ENCODE results near the gene LIPC.

Gene LIPC

DNA sequence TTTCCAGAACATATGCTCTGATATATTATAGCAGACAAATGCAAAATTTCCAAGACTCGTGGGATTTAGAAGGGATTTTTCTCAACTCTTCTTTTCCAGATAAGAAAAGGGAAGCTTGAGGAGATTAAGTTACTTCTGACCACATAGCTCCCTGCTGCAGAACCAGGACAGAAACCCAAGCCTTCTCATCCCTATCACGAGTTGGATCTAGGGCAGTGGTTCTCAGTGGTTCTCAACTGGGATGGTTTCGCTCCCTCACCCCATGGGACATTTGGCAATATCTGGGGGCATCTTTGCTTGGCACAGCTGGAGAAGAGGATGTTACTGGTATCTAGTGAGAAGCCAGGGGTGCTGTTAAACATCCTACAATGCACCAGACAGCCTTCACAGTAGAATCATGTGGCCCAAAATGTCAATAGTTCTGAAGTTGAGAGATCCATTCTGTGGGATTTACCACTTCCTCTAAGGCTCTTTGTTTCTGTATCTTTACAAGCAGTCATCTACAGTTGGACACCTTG is 64.2 kb downstream of the LIPC start:
- no peak for DNase-seq (ENCODE audit: low read depth)

GRCh38 chr15:58497046-58497785 is 65.4 kb downstream of the LIPC start:
- DNase-seq (ENCODE audit: low read depth) = no peak

DNA sequence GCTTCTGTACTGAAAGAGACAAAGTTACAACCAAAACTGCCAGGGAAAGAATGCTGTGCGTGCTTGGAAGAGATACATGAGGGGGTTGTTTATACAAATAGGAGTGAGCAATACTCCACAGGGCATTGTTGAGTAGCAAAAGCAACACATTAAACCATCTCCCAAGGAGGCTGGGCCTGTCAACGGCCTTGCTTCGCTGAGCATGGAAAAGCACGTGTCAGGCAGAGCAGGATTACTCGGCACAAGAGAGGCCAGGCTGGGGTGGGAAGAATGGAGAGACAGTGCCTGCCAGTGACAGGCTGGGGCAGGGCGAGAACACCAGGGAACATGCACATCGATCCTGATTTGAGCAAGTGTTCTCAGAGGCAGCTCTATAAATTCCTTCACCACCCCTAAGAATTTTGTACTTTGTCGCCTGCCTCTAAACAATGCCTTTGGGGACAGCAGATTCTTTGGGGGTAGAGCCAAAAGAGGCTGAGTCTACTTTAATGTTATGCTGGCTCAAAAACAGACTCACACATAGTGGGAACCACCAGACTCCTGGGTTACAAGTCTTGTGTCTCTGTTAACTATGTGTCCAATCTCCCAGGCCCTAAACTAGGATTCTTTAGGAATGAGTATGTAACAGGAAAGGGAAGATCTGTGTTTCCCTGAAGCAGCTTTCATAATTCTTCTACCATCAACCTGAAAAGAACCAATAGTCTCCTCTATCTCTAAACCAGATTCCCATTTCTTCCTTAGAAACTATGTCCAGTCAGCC is 67.2 kb downstream of the LIPC start:
- DNase-seq (ENCODE audit: low read depth) = no peak

GRCh38 chr15:58501006-58501405 is 69.2 kb downstream of the LIPC start:
- DNase-seq (ENCODE audit: low read depth) = no peak

DNA sequence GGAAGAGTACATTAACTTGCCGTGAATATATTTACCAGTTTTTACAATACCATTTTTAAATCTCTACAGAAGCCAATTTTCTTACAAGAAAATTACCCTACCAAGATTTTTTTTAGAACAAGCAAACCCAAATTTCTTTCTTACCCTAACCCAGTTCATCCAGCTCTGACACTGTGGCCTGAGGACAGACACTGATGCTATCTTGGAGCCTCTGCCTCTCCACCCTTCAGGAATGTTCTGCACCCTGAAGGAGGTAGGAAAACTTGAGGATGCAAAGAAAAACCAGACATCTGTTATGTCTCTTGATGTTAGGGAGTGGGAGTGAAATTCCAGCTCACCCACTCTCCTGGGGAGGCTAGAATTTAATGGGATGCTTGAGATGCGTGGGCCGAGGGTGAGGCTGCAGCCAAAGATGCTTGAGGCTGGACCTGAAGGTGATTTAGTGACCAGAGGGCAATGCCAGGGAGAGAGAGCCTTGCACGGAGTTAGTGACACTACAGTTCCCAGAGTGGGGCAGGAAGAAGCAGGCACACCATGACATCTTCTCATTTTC is 69.9 kb downstream of the LIPC start:
- no peak for DNase-seq (ENCODE audit: low read depth)

DNA sequence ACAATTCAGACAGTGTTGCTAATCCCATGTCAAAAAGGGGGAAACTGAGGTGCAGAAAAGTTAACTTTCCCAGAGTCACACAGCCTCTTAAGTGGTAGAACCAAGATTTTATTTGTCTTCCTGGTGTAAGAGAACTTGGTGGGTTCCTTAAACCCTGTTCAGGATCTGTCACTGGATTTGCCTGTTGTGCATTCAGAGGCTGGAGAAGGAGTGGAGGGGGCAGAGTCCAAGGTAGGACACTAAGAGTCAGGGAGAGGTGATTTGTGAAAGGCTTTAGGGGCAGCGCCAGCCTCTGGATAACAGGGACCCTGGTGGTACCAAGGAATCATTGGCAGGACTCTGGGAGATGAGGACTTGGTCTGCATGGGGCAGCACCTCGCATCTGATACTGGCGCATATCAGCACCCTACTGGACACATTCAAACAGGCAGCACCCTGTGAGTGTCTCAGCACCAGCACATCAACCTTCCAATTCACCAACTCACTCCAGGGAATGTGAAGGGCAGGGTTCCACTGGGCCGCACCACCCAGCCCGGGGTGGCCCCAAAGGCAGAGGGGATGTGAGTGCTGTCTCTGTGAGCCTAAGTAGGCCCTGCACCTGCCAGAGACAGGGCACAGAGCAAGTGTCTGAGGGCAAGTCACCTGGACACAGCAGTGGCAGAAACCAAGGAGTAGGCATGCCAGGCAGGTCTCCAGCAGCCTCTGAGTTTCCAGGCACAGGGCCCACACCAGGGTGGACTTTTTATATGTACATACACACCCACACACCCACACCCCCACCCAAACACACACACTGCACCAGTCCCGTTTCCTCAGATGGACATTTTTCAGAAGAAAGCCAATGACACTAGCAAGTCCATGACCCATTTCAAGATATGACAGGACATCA is 71.6 kb downstream of the LIPC start:
- no peak for DNase-seq (ENCODE audit: low read depth)

GRCh38 chr15:58504674-58505234 is 73.0 kb downstream of the LIPC start:
- no peak for DNase-seq (ENCODE audit: low read depth)

DNA sequence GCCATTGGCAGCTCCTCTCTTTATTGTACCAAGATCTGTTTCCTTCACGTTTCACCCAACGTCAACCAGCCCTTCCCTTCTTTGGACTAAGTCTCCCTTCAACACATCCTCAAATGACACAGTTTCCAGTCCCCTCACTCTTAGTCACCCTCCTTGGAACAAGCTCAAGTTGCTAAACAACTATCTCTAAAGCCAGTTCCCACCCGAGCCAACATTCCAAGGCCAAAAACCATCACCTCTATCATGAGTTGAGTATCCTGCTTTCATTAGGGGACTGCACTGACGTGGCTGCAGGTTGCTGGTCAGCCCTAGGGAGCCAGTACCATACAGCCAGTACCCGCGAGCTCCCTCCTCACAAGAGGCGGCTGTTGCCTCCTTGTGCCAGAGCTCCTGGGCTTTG is 73.8 kb downstream of the LIPC start:
- DNase-seq (ENCODE audit: low read depth) = no peak

DNA sequence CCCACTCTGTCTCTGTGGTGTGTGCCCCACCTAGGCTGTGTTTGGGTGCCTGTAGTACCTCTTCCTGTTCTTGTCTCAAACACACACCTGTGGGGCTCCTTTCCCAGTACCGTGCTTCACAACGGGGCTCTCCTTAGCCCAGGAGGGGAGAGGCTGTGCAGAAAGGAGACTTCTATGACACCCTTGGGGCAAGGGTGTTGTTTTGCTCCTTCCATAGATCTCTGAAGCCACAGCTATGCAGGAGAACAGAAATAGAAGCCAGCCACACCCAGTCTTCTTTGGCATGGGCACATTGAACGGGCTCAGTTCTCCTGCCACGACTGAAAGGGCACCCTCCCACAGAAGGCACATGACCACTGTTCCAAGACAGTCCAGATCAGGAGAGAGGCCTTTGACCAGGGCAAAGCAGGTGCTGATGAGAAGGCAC is 74.3 kb downstream of the LIPC start:
- no peak for DNase-seq (ENCODE audit: low read depth)

- DNase-seq (ENCODE audit: low read depth) = no peak
Observed at GRCh38 chr15:58506783-58507668, 75.2 kb downstream of the LIPC start.

DNA sequence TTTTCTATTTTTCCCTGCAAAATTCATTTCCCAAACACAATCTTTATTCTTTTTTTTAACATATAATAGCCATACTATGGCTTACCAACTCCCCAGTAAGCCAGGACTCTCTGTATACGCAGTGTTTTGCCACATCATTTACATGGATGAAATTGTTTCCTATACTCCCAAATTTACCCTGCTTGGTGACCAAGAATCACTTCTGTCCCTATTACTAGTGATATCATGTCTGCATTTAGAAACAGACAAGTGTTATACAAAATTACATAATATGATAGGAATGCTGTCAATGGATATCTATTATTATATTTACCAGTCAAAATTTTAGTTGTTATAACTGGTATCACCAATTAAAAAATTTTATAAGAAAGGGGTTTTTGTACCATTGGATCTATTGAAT is 77.8 kb downstream of the LIPC start:
- no peak for DNase-seq (ENCODE audit: low read depth)

- no peak for DNase-seq (ENCODE audit: low read depth)
Observed at GRCh38 chr15:58510715-58511598, 79.2 kb downstream of the LIPC start.

DNA sequence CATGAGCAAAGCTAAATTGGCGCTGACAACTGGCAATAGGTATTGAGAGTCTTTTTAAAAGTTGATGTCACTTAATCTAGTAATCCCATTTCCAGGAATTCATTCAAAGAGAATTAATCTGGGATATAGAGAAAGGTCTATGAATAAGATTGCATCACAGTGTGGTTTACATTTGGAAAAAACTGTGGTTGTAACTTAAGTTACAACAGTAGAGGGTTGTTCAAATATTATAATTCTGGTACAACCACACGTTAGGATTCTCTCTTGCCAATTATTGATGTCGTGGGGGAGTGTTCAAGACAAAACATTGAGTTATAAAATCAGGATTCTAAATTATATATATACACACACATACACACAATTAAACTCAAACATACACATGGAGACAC is 79.8 kb downstream of the LIPC start:
- no peak for DNase-seq (ENCODE audit: low read depth)

- no peak for DNase-seq (ENCODE audit: low read depth)
Observed at GRCh38 chr15:58512522-58512921, 80.7 kb downstream of the LIPC start.

DNA sequence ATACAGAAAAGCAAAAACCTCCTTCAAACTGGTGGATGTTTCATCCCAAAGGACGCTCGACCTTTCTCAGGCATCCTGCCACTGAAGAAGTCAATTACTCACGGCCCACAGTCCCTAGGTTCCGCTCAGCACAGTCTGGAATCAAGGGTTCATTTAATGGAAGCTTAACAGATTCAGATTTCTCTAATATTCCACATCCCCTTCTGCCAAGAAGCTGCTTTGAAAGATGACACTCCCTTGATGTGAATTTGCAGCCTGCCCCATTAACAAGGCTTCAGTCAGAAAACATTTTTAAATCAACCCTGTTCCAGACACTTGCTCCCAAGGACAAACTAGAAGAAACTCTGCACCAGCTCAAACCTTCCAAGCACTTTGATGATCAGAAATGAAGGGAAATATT is 81.2 kb downstream of the LIPC start:
- DNase-seq (ENCODE audit: low read depth) = no peak

DNA sequence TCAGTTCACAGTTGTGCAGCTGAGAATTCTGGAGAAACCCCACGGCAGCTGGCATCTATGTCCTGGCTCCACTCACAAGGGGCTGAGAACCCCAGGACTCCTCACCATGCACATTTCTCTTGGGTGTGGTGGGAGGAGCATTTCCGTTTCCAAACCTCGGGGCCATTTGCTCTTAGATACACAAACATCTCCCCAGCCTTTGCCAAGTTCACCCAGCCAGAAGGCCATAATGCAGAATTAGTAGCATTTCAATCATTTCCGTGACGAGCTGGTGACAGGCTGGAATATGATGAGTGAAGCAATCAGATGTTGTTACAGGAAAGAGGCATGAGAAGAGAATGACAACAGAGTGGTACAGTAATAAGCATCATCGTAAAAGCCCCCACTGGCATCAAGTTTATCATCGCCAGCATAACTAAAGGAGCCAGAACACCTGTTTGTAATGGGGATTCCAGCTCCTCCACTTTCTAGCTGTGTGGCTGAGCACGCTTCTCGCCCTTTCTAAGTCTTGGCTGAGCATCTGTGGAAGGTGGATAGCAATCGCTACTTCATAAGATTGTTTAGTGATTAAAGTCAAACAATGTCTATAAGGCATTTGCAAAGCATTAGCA is 82.0 kb downstream of the LIPC start:
- no peak for DNase-seq (ENCODE audit: low read depth)

- no peak for DNase-seq (ENCODE audit: low read depth)
Observed at GRCh38 chr15:58515807-58516206, 84.0 kb downstream of the LIPC start.

- no peak for DNase-seq (ENCODE audit: low read depth)
Observed at GRCh38 chr15:58517252-58517681, 85.5 kb downstream of the LIPC start.

Data from activated T-cell treated with anti-CD3 and anti-CD28 coated beads for 1 hour (primary cell).